GM12878 (cell line): ENCODE results near the gene CRYGS. TPM values are rescaled to one million over a fixed set of nuclear protein-coding genes. Genes with fewer than 3 reads are reported as not detected.

Experiments
- ATAC-seq: fragments of 200-7000 bp; cut with Tn5 transposase; 3 replicates; pipeline ENCODE4 v1.9.1; 2020; ENCODE audit warnings: mild to moderate bottlenecking, moderate library complexity
- BruUV-seq: library from RNA; stranded (reverse); fragments of 400-500 nt; replicated peaks from 2 replicates; lab custom pipeline; 2021; lab: Mats Ljungman, UMichigan
- CTCF ChIA-PET: fragments of 300-600 bp; sonication (Branson Sonifier 250); formaldehyde crosslinking; extraction: SDS; loops from one replicate; lab custom pipeline; 2021; ENCODE audit warnings: inconsistent platforms; lab: Yijun Ruan, JAX
- POLR2A ChIA-PET: fragments of 350-600 bp; formaldehyde crosslinking; extraction: SDS; loops from one replicate; lab custom pipeline; 2021; ENCODE audit warnings: inconsistent platforms; lab: Charles Lee
- RAD21 ChIA-PET: fragments of 300-600 bp; sonication (Branson Sonifier 250); formaldehyde crosslinking; loops from one replicate; lab custom pipeline; 2023; ENCODE audit warnings: antibody characterized with exemption; ENCODE audit not compliant: unreplicated experiment; lab: Charles Lee
- SMC1A ChIA-PET: fragments of 300-600 bp; sonication (Branson Sonifier 250); formaldehyde crosslinking; loops from one replicate; lab custom pipeline; 2023; ENCODE audit not compliant: unreplicated experiment, uncharacterized antibody; lab: Charles Lee
- DNase-seq: peaks from one replicate; pipeline ENCODE4 v3.0.0-alpha.2; 2011; ENCODE audit warnings: low read depth, low spot score
- FAIRE-seq: peaks from 3 replicates; lab custom pipeline; 2011; peaks lifted over from hg19 to GRCh38; lab: Jason Lieb, UNC
- H2AFZ ChIP-seq: 2 replicates; pipeline ENCODE4 v1.6.0; 2011; ENCODE audit warnings: low read depth, low read length, control low read depth; ENCODE audit not compliant: control insufficient read depth
- H3K27ac ChIP-seq: 2 replicates; pipeline ENCODE4 v1.5.1; 2011; ENCODE audit warnings: control low read depth; ENCODE audit not compliant: control insufficient read depth, insufficient read depth
- H3K27me3 ChIP-seq, 2 experiments: replicated peaks in 1 of 2; 2 replicates each; pipeline versions ENCODE4 v1.6.0 to v1.6.1; 2011; ENCODE audit warnings: low read length in 1 of 2; ENCODE audit not compliant: control insufficient read depth in 2 of 2, insufficient read depth in 2 of 2
- H3K36me3 ChIP-seq, 2 experiments: 2 replicates each; pipeline ENCODE4 v1.5.1; 2011; ENCODE audit warnings: low read length in 1 of 2; ENCODE audit not compliant: control insufficient read depth in 2 of 2, insufficient read depth in 2 of 2
- H3K4me1 ChIP-seq: 2 replicates; pipeline ENCODE4 v1.6.1; 2011; ENCODE audit warnings: mild to moderate bottlenecking, low read length, moderate library complexity, mixed read lengths; ENCODE audit not compliant: control insufficient read depth, insufficient read depth
- H3K4me2 ChIP-seq: 2 replicates; pipeline ENCODE4 v1.6.0; 2011; ENCODE audit warnings: control low read depth; ENCODE audit not compliant: control insufficient read depth, insufficient read depth
- H3K4me3 ChIP-seq: fragments of 200-600 bp; sonication (generic); 2 replicates; pipeline ENCODE4 v1.5.1; 2016
- H3K79me2 ChIP-seq: 2 replicates; pipeline ENCODE4 v1.6.0; 2011; ENCODE audit warnings: low read length; ENCODE audit not compliant: control insufficient read depth, insufficient read depth
- H3K9ac ChIP-seq: 2 replicates; pipeline ENCODE4 v1.8.0; 2011; ENCODE audit warnings: low read length, control low read depth, mixed read lengths; ENCODE audit not compliant: control insufficient read depth, insufficient read depth
- H3K9me3 ChIP-seq: replicated peaks from 3 replicates; pipeline ENCODE4 v1.5.1; 2011; ENCODE audit warnings: mild to moderate bottlenecking, low read length; ENCODE audit not compliant: control insufficient read depth, insufficient read depth
- H4K20me1 ChIP-seq: 2 replicates; pipeline ENCODE4 v1.6.0; 2011; ENCODE audit not compliant: control insufficient read depth, insufficient read depth
- CBX3 ChIP-seq: fragments of 200-600 bp; sonication (generic); IDR thresholded peaks from 2 replicates; pipeline ENCODE4 v1.6.1; 2016; ENCODE audit warnings: low read depth, borderline replicate concordance
- IKZF2 ChIP-seq, 2 experiments: fragments of 450-650 bp; IDR thresholded peaks; 2 replicates each; pipeline ENCODE4 v1.6.1; 2017; ENCODE audit warnings: mild to moderate bottlenecking in 2 of 2, moderate library complexity in 2 of 2
- NFIC ChIP-seq: IDR thresholded peaks from 2 replicates; pipeline ENCODE4 v1.6.1; 2012; ENCODE audit warnings: low read depth, mild to moderate bottlenecking, inconsistent platforms, low read length, moderate library complexity
- POLR2A ChIP-seq: IDR thresholded peaks from 2 replicates; pipeline ENCODE4 v1.6.1; 2011; ENCODE audit warnings: low read depth, mild to moderate bottlenecking, low read length
- RUNX3 ChIP-seq: IDR thresholded peaks from 2 replicates; pipeline ENCODE4 v1.6.1; 2012; ENCODE audit warnings: low read length, inconsistent platforms
- ZNF622 ChIP-seq: fragments of 450-650 bp; IDR thresholded peaks from 2 replicates; pipeline ENCODE4 v1.6.1; 2017; ENCODE audit warnings: mild to moderate bottlenecking, inconsistent platforms
- in situ Hi-C: fragments of 300-500 bp; cut with MboI; formaldehyde crosslinking; loops from 9 replicates; pipeline ENCODE4 v1.14.3; 2018; ENCODE audit warnings: mixed read lengths
- intact Hi-C: fragments of 100-400 bp; cut with micrococcal nuclease; formaldehyde crosslinking; loops from one replicate; pipeline ENCODE4 v1.14.2; 2022; ENCODE audit not compliant: unreplicated experiment
- polyA plus RNA-seq, 11 experiments: library from polyadenylated mRNA; depleted of rRNA in 4 of 11; unstranded in 6 of 11; stranded (reverse) in 5 of 11; fragments of >200 nt; fragmentation: Nextera tagmentation in 4 of 11; fragmentation: Illumina TruSeq in 1 of 11; extraction: Ambion mirVana in 4 of 11; extraction: Trizol in 1 of 11; gene quantifications; 1 replicate in 1 of 11; 2 replicates in 10 of 11; pipeline versions ENCODE4 v1.2.1 to v1.2.3, GENCODE V29; 2011 to 2016; ENCODE audit warnings: inconsistent platforms in 2 of 11, missing spikeins in 2 of 11, low read depth in 1 of 11
- total RNA-seq, 4 experiments: library from RNA; depleted of rRNA in 3 of 4; stranded (reverse); fragments of >200 nt in 3 of 4; fragmentation: Illumina TruSeq in 1 of 4; extraction: Trizol in 1 of 4; gene quantifications; 2 replicates each; pipeline versions ENCODE4 v1.2.1 to v1.2.3, GENCODE V29; 2013 to 2021

Gene CRYGS
- total and polyA plus RNA-seq, 10 of the 15 experiments (the other 5 are each of a cell fraction or from before 2014, with no cell fraction given), result 1.1 to 6.0 (median 2.5) TPM

GRCh38 chr3:186536883-186537844 is 7.0 kb downstream of the CRYGS start:
- no peaks in the 10 kb centered on the region for H3K27me3 ChIP-seq
- peak overlapping the region; percentile 28; the same call in 1 of the 2 replicates for H3K4me2 ChIP-seq
- ATAC-seq (no peak), DNase-seq (no peak), FAIRE-seq (no peak)
- no peaks in the 10 kb centered on the region for H3K79me2 ChIP-seq
- CTCF ChIA-PET, result interaction anchor here (0.6 to 14.3 kb wide), 11 partner anchors 14 to 594 kb away, joined by 3 to 847 read pairs (median 10); no protein-coding TSS in a partner anchor
- peak overlapping the region; percentile 20 for H3K27ac ChIP-seq
- no peaks in the 10 kb centered on the region for H4K20me1 ChIP-seq
- H3K4me3 ChIP-seq, result no peak overlapping the region
- TF ChIP-seq RUNX3, result peak; percentile 48; the same call in 1 of the 2 replicates
- no peak for TF ChIP-seq ZNF622
- TF ChIP-seq CBX3, result no peak
- TF ChIP-seq IKZF2 (IDR thresholded peaks at IDR 0.05), result 0 out of 4 replicates have a peak, but pooled peaks of 1 of the 2 experiments have one; percentile 16
- TF ChIP-seq POLR2A, result no peak
- peak; percentile 28; the same call in 1 of the 2 replicates for TF ChIP-seq NFIC
- H3K9ac ChIP-seq, result no peak overlapping the region
- POLR2A ChIA-PET, result interaction anchor here (1.0 to 3.1 kb wide), 6 partner anchors 11 to 282 kb away, joined by 3 to 16 read pairs (median 5); partner anchors contain the start of gene DNAJB11
- H3K4me1 ChIP-seq, result peaks cover 78% of the 10 kb centered on the region
- no peak overlapping the region for H2AFZ ChIP-seq
- intact Hi-C loops (loop anchor here (5.0 to 10.0 kb wide), 2 partner anchors 75 to 432 kb away; partner anchors contain the start of gene ETV5), in situ Hi-C loops (loop anchor here (5.0 kb wide), 2 partner anchors 275 to 555 kb away; no protein-coding TSS in a partner anchor)
- no peaks in the 10 kb centered on the region for H3K9me3 ChIP-seq
- BruUV-seq, result no TSS peak
- RAD21 ChIA-PET, result interaction anchor here (1.1 to 12.3 kb wide), 7 partner anchors 11 to 557 kb away, joined by 4 to 495 read pairs (median 133); partner anchors contain the start of gene TBCCD1
- H3K36me3 ChIP-seq, result no peaks in the 10 kb centered on the region; a peak in 1 of 4 replicates
- SMC1A ChIA-PET, result interaction anchor here (0.6 to 14.2 kb wide), 7 partner anchors 14 to 559 kb away, joined by 4 to 655 read pairs (median 17); no protein-coding TSS in a partner anchor
